GM18909 (cell line): ENCODE data around the gene PKD1L1.
"Not testable (repeated sequence)": the region's sequence is repeated elsewhere in the genome, so short reads cannot be mapped to it uniquely, and the experiment has no call there.

Source experiments
- ATAC-seq: cut with Tn5 transposase; IDR thresholded peaks from one replicate; pipeline ENCODE4 v1.9.1; 2021; ENCODE audit warnings: mild to moderate bottlenecking; ENCODE audit not compliant: unreplicated experiment, poor library complexity

The PKD1L1 gene

GRCh38 chr7:47799524-47799923 is 148.7 kb downstream of the PKD1L1 start:
- no peak for ATAC-seq

GRCh38 chr7:47796347-47796746 is 151.9 kb downstream of the PKD1L1 start:
- no peak for ATAC-seq

GRCh38 chr7:47795631-47796030 is 152.6 kb downstream of the PKD1L1 start:
- no peak for ATAC-seq

GRCh38 chr7:47795126-47795525 is 153.1 kb downstream of the PKD1L1 start:
- ATAC-seq: not testable (repeated sequence)

- no peak for ATAC-seq
Measured at GRCh38 chr7:47794016-47794415, 154.2 kb downstream of the PKD1L1 start.

GRCh38 chr7:47793186-47793585 is 155.1 kb downstream of the PKD1L1 start:
- ATAC-seq: not testable (repeated sequence)

GRCh38 chr7:47792521-47793121 is 155.6 kb downstream of the PKD1L1 start:
- ATAC-seq: no peak

- ATAC-seq: no peak
Measured at GRCh38 chr7:47791682-47792081, 156.6 kb downstream of the PKD1L1 start.

GRCh38 chr7:47788083-47788482 is 160.2 kb downstream of the PKD1L1 start:
- ATAC-seq: no peak

GRCh38 chr7:47787249-47788069 is 160.8 kb downstream of the PKD1L1 start:
- ATAC-seq: no peak

GRCh38 chr7:47786557-47787248 is 161.6 kb downstream of the PKD1L1 start:
- no peak for ATAC-seq

- no peak for ATAC-seq
Measured at GRCh38 chr7:47785923-47786556, 162.2 kb downstream of the PKD1L1 start.

GRCh38 chr7:47783456-47784223 is 164.6 kb downstream of the PKD1L1 start:
- no peak for ATAC-seq

- ATAC-seq: no peak
Measured at GRCh38 chr7:47782792-47783191, 165.5 kb downstream of the PKD1L1 start.

- ATAC-seq: no peak
Measured at GRCh38 chr7:47782022-47782421, 166.2 kb downstream of the PKD1L1 start.

- ATAC-seq: no peak
Measured at GRCh38 chr7:47780555-47780954, 167.7 kb downstream of the PKD1L1 start.

- no peak for ATAC-seq
Measured at GRCh38 chr7:47779341-47779771, 168.9 kb downstream of the PKD1L1 start.

- ATAC-seq: no peak
Measured at GRCh38 chr7:47778153-47778661, 170.1 kb downstream of the PKD1L1 start.

- ATAC-seq: no peak
Measured at GRCh38 chr7:47777531-47778152, 170.6 kb downstream of the PKD1L1 start.
